ENCODE data around the gene PABPN1.
A peak's percentile ranks its signal among the peaks of the same experiment; 100 is the strongest.

The PABPN1 gene

GRCh38 chr14:23326491-23327332 lies 5.5 kb downstream of the PABPN1 start:
- DNase-seq (ENCODE audit: low spot score), result no peak

DNA sequence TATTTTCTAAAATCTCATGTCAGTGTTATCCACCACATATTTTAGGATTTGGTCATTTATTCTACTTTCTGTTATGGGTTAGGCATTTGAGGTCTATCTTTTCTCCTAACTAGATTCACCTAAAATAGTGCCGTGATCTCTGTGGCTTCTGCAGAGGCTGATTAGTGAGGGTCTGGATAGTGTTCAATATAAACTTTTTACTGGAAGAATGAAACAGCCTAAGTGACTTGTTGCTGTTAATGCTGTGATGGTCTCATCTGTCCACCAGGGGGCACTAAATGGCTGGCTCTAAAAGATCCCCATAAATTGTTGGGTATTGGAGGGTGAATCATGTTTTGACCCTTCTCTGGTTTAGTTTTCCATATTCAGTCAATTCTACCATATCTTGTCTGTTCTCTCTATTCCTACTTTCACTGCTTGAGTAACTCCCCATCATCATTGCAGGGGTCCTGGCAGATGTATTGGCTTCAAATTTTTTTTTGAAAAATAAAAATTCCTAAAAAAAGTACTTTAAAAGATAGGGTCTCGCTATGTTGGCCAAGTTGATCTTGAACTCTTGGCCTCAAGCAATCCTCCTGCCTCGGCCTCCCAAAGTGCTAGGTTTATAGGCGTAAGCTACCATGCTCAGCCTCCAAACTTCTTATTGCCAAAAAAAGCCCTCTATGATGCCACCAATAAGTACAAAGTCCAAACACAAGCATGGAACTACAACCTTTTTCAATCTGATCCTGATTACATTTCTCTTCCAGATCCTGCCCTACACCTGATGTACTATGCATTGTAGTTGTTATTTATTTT lies 6.9 kb downstream of the PABPN1 start:
- DNase-seq (ENCODE audit: low spot score), result peak; percentile 79

DNA sequence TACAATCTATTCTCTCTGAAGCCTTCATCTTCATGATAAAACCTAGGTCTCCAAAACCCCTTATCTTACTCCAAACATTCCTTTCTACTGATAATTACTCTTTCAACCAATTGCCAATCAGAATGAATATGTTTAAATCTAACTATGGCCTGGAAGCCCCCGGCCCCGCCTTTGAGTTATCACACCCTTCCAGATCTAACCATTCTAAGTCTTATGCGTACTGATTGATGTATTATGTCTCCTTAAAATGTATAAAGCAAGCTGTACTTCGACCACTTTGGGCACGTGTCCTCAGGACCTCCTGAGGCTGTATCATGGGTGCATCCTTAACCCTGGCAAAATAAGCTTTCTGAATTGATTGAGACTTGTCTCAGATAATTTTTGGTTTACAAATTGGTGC lies 14.4 kb downstream of the PABPN1 start:
- DNase-seq (ENCODE audit: low spot score), result no peak

DNA sequence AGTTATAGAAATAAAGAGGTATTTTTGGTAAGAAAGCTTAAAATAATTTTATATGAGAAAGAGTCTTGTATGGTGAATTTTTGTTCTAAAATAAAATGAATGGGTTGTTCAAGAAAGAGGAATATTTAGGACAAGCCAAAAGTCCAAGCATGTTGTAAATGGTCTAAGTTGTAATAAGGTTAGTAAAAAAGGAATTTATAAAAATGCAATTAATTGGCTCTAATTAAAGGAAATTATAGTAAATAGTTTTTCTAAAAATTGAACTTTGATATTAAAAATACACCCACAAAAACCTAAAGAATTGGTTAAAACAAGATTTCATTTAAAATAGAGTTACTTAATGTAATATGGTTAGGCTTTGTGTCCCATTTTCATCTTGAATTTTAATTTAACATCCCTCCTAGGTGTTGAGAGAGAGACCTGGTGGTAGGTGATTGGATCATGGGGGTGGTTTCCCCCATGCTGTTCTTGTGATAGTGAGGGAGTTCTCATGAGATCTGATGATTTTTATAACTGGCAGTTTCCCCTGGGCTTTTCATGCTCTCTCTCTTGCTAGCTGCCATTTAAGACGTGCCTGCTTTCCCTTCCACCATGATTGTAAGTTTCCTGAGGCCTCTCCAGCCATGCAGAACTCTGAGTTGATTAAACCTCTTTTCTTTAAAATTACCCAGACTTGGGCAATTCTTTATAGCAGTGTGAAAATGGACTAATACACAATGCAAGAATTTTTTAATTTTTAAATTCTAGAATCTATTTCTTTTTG lies 18.4 kb downstream of the PABPN1 start:
- DNase-seq (ENCODE audit: low spot score), result no peak

DNA sequence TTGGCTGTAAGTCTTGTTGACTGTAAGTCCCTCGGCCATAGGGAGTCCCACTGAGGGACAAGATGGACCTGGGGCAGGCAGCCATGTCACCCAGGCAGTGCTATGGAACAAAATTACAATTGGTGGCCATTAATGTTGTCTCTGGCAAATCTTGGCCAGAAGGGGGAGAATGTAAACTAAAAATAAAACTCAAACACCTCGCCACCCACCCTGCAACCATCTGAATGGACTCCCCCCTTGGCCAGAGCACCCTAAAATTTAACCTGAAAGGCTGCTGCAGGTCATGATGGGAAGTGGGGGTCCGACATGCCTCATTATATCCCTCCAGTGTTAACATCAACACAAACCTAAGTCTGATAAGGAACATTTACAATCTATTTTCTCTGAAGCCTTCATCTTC lies 23.2 kb downstream of the PABPN1 start:
- DNase-seq (ENCODE audit: low spot score), result no peak

DNA sequence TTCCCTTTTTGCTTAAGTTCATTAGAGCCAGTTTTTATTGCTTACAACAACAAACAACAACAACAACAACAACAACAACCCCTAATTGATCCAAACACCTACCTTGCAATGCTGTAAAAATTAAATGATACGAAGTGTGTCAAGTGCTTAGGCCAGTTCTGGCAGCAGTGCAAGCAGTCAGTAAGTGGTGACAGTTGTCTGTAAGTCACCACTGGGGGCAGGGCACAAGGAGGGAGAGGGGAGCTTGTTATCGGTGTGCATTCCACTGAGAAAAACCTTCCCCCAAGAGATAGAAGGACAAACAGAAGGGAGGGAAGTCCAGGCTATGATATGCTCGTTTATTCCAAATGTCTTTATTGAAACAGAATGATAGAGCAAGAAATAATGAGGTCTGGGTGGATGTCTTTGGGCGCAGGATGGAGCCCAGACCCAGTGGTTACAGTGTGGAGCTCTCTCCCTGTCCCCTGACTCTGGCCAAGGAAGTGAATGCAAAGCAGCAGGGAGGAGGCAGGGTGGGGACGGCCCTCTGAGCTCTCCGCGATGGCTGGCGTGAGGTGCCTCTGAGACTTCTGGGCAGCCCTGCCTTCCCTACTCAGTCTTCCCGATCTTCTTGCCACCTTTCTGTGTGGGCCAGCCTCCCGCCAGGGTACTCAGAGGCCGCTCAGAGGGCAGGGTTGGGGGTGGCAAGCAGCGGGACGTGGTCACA lies 24.9 kb downstream of the PABPN1 start:
- DNase-seq (ENCODE audit: low spot score), result no peak

DNA sequence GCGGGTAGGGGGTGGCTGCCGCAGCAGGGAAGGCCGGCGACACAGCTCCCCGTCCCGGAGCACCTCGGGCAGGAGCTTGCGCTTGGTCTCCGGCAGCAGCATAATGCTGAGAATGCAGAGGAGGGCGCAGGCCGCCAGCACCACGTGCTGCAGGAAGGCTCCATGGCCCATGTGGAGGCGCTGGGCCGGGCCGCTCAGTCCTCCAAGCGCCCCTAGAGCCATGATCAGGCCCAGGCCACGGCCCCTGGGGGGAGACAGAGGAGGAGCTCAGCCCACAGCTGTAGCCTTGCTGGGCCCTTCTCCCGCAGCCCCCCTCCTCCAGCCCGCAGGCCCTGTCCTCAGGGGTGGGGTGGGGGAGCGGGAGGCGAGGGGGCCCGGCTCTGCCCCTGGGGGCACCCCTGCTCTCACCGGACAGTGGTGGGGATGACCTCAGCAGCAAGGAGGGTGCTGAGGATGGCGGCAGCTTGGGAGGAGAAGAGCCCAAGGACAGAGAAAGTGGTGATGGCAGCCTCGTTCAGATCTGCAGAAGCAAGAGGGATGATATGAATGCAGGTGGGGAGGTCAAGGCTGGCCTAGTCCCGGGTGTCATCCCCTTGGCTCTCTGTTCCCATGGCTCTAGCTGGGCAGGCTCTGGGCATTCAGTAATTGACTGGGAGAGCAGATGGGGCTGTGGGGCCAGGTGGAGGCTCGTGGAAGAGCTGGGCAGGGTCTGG lies 25.6 kb downstream of the PABPN1 start:
- DNase-seq (ENCODE audit: low spot score), result no peak

GRCh38 chr14:23347406-23348296 lies 26.4 kb downstream of the PABPN1 start:
- no peak for DNase-seq (ENCODE audit: low spot score)

GRCh38 chr14:23348297-23348655 lies 27.0 kb downstream of the PABPN1 start:
- DNase-seq (ENCODE audit: low spot score), result no peak

GRCh38 chr14:23349156-23349845 lies 28.0 kb downstream of the PABPN1 start:
- DNase-seq (ENCODE audit: low spot score), result no peak

- DNase-seq (ENCODE audit: low spot score), result no peak
Observed at GRCh38 chr14:23351681-23352505, 30.6 kb downstream of the PABPN1 start.

DNA sequence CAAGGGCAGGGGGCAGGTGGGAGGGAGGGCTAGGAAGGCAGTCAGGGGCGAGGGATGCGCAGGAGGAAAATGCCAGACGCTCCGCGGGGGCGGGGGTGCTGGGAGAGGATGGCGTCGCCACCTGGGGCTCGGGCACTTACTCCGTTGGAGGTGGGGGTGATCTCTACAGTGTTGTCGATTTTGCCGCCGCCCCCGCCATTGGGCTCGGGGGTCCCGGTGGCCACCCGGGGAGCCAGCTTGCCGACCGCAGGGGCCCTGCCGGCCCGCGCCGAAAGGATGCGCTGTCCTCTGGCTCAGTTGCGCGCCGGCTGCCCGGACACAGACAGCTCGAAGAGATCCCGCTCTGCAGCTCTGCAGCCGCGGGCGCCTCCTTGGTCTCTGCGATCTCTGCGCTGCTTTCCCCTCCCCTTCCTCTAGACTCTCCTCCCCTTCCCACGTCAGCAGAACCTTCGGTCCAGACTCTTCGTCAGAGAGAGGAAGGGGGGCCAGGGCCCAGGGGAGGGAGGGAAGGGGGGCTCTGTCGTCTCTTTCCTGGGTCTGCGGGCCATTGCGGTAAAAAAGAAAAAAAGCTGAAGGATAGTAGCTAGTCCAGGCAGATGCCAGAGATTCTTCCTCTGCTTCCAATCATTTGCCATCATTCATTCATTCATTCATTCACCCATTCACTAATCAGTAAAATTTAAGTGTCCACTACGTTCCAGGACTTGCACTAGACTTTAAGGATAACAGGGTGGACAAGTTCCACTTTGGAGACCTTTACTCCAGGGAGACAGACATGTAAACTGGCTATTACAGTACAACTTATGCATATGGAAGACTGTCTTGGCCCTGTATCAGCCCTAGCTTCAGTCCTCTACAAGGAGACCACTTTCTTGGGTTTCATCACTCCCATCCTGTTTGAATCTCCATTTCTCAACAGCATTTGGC lies 31.5 kb downstream of the PABPN1 start, which contains the start of gene SLC22A17:
Gene SLC22A17, minus strand, starts transcription at position 382 of the 927 bp plus-strand sequence.
- DNase-seq (ENCODE audit: low spot score), result no peak

- no peak for DNase-seq (ENCODE audit: low spot score)
Observed at GRCh38 chr14:23353433-23353780, 32.1 kb downstream of the PABPN1 start.

DNA sequence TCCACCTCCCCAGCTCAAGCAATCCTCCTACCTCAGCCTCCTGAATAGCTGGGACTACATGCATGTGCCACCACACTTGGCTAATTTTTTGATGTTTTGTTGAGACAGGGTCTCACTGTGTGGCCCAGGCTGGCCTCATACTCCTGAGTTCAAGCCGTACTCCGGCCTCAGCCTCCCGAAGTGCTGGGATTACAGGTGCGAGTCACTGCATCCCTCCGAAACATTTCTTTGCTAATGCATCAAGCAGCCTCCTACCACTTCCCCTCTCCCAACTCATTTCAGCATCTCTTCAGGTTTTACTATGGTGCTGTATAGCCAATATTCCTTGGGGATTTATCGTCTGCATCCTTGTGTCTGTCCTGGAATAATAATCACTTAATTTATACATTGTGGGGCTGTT lies 33.7 kb downstream of the PABPN1 start:
- no peak for DNase-seq (ENCODE audit: low spot score)

- no peak for DNase-seq (ENCODE audit: low spot score)
Observed at GRCh38 chr14:23355871-23356435, 34.7 kb downstream of the PABPN1 start.

DNA sequence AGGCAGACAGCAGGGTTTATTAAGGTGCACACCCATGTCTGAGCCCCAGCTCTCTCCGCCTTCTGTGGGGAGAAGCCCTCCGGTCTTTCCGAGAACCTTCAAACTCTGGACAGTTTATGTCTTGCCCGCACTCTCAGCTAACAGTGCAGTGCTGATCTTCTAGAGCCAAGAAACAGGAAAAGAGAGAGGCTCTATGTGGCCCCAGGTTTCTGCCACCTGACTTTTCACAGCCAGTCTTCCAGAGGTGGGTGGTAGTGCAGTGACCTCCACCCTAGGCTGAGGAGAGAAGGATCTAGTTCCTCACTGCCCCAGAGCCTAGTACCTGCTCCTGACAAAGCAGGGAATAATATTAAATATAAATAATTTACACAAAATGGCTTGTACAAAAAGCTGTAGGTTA lies 35.4 kb downstream of the PABPN1 start:
- DNase-seq (ENCODE audit: low spot score), result no peak

DNA sequence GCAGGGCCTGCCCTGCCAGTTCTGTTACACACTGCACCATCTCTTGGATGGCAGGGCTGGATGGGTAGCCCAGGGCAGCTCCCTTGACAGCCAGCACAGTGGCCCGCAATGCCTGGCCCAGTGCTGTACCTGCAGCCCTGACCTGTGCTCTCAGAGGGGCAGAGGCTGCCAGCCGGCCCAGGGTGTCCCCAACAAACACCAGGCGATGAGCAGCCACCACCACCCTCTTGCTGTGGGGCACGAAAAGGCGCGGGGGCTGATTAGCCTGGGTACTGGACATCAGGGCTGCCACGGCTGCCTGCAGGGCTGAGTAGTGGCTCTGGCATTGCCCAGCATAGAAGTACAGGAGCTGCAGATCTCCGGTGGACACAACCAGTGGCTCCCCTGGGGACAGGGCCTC lies 36.0 kb downstream of the PABPN1 start:
- no peak for DNase-seq (ENCODE audit: low spot score)
